Measurements from ENCODE around the gene CARD6. TPM values are rescaled to one million over a fixed set of nuclear protein-coding genes. Genes with fewer than 3 reads are reported as not detected.

CARD6 gene
- total and polyA plus RNA-seq, 10 of the 15 experiments (the other 5 are each of a cell fraction or from before 2014, with no cell fraction given): 0.29 to 1.2 (median 0.62) TPM

DNA sequence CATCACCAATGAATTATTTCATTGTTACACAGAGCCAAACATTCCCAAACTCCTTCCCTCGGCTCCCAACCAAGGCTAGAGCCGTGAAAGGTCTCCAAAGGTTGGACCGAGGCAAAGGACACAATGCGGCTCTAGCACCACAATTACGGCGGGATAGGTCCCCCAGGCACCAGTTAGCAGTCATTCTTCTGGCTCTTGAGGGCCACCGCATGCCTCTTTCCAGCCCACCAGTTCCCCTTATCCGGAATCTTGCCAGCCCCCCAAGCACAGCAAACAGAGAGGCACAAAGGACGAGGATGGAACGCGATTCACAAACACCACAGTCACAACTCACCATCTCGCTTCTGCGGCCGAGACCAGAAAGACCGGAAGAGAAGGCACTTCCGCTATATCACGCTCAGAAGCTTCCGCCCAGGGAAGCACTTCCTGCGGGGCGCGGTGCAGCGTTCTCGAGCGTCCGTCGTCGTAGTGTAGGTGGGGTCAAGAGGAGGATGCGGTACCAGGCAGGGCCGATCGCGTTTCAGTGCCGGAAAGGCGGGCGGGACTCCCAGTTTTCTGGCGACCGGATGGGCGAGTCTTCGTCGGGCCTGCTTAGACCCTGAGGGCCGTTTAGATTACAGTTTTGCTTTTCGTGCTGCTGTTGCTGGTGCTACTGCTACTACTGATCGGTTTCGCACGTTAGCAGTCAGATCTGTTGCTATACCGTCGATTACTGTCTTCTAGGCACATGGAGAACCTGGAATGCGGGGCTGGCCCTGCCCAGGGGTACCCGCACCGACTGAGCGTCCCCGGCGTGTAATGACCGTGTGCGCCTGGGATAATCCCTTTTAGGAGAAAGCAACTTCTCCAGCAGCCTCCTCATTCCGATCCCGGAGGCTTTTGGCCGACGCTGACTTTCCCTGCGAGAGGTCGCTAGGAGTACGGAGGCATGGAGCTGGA is 6.0 kb upstream of the CARD6 start, which contains the start of gene RPL37 (continued):
- TF ChIP-seq MLLT1 (IDR thresholded peaks at IDR 0.05) (peak; percentile 97), ETV6 (conservative IDR thresholded peaks at IDR 0.05 in 1 of 2, IDR thresholded peaks at IDR 0.05 in 1 of 2; ENCODE audit: borderline replicate concordance in 1 of 2, low read depth in 1 of 2) (peak in 1 of 2 experiments; percentile 87; a peak in 3 of 4 replicates), MYC (IDR thresholded peaks at IDR 0.05; ENCODE audit: insufficient read depth, insufficient read length, insufficient replicate concordance, low read length, severe bottlenecking) (peak; percentile 95), GABPA (IDR thresholded peaks at IDR 0.05; ENCODE audit: low read depth) (peak; percentile 99), CBX5 (IDR thresholded peaks at IDR 0.05; ENCODE audit: low read depth) (peak; percentile 98), NFXL1 (IDR thresholded peaks at IDR 0.05; ENCODE audit: borderline replicate concordance) (no peak), RFX5 (IDR thresholded peaks at IDR 0.05; ENCODE audit: low read depth, low read length) (no peak), HCFC1 (IDR thresholded peaks at IDR 0.05; ENCODE audit: low read length) (peak; percentile 88), EGR1 (IDR thresholded peaks at IDR 0.05; ENCODE audit: borderline replicate concordance in 1 of 2, low read depth in 2 of 2, low read length in 2 of 2) (peak; percentile 68 to 74), MXI1 (IDR thresholded peaks at IDR 0.05; ENCODE audit: low read depth, low read length) (peak; percentile 89), USF1 (IDR thresholded peaks at IDR 0.05; ENCODE audit: borderline replicate concordance, extremely low read length, insufficient read depth, low read depth, low read length) (no peak), FOXM1 (IDR thresholded peaks at IDR 0.05; ENCODE audit: low read depth, low read length) (peak; percentile 79), MEF2A (IDR thresholded peaks at IDR 0.05; ENCODE audit: insufficient read depth, low read depth, low read length) (0 out of 2 replicates have a peak, but pooled peaks have one; percentile 39), POLR2A (IDR thresholded peaks at IDR 0.05; ENCODE audit: low read depth, low read length) (peak; percentile 99), SIN3A (IDR thresholded peaks at IDR 0.05; ENCODE audit: low read depth, low read length) (peak; percentile 89; the same call in 1 of the 2 replicates), RBBP5 (conservative IDR thresholded peaks at IDR 0.05) (peak; percentile 98)
- TF ChIP-seq, protein P1, sequence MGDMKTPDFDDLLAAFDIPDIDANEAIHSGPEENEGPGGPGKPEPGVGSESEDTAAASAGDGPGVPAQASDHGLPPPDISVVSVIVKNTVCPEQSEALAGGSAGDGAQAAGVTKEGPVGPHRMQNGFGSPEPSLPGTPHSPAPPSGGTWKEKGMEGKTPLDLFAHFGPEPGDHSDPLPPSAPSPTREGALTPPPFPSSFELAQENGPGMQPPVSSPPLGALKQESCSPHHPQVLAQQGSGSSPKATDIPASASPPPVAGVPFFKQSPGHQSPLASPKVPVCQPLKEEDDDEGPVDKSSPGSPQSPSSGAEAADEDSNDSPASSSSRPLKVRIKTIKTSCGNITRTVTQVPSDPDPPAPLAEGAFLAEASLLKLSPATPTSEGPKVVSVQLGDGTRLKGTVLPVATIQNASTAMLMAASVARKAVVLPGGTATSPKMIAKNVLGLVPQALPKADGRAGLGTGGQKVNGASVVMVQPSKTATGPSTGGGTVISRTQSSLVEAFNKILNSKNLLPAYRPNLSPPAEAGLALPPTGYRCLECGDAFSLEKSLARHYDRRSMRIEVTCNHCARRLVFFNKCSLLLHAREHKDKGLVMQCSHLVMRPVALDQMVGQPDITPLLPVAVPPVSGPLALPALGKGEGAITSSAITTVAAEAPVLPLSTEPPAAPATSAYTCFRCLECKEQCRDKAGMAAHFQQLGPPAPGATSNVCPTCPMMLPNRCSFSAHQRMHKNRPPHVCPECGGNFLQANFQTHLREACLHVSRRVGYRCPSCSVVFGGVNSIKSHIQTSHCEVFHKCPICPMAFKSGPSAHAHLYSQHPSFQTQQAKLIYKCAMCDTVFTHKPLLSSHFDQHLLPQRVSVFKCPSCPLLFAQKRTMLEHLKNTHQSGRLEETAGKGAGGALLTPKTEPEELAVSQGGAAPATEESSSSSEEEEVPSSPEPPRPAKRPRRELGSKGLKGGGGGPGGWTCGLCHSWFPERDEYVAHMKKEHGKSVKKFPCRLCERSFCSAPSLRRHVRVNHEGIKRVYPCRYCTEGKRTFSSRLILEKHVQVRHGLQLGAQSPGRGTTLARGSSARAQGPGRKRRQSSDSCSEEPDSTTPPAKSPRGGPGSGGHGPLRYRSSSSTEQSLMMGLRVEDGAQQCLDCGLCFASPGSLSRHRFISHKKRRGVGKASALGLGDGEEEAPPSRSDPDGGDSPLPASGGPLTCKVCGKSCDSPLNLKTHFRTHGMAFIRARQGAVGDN (IDR thresholded peaks at IDR 0.05): peak; percentile 93
- TF ChIP-seq, protein P2, sequence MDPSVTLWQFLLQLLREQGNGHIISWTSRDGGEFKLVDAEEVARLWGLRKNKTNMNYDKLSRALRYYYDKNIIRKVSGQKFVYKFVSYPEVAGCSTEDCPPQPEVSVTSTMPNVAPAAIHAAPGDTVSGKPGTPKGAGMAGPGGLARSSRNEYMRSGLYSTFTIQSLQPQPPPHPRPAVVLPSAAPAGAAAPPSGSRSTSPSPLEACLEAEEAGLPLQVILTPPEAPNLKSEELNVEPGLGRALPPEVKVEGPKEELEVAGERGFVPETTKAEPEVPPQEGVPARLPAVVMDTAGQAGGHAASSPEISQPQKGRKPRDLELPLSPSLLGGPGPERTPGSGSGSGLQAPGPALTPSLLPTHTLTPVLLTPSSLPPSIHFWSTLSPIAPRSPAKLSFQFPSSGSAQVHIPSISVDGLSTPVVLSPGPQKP (IDR thresholded peaks at IDR 0.05; ENCODE audit: low read depth, low read length): peak; percentile 93

Data from GM12878 (cell line).